Mucosa of stomach (tissue), 1 donor: Measurements from ENCODE around the gene OSBPL1A.
"Not testable (repeated sequence)": the region's sequence is repeated elsewhere in the genome, so short reads cannot be mapped to it uniquely, and the experiment has no call there.

Experiments used
- H3K27me3 ChIP-seq: one replicate; pipeline ENCODE4 v1.7.0; 2013; ENCODE audit warnings: mild to moderate bottlenecking, low read length; ENCODE audit not compliant: control insufficient read depth, insufficient read depth
- H3K36me3 ChIP-seq: one replicate; pipeline ENCODE4 v1.7.0; 2013; ENCODE audit warnings: low read length; ENCODE audit not compliant: control insufficient read depth, insufficient read depth
- H3K4me1 ChIP-seq: one replicate; pipeline ENCODE4 v1.7.0; 2013; ENCODE audit warnings: mild to moderate bottlenecking, low read length; ENCODE audit not compliant: control insufficient read depth, insufficient read depth
- H3K4me3 ChIP-seq: one replicate; pipeline ENCODE4 v1.7.0; 2013; ENCODE audit warnings: low read length
- H3K9ac ChIP-seq: one replicate; pipeline ENCODE4 v1.7.0; 2013; ENCODE audit warnings: mild to moderate bottlenecking, low read length, moderate library complexity
- H3K9me3 ChIP-seq: one replicate; pipeline ENCODE4 v1.7.0; 2013; ENCODE audit warnings: mild to moderate bottlenecking, low read length, moderate library complexity; ENCODE audit not compliant: control insufficient read depth
- donor health status: Pancreatic carcinoma.

OSBPL1A gene

DNA sequence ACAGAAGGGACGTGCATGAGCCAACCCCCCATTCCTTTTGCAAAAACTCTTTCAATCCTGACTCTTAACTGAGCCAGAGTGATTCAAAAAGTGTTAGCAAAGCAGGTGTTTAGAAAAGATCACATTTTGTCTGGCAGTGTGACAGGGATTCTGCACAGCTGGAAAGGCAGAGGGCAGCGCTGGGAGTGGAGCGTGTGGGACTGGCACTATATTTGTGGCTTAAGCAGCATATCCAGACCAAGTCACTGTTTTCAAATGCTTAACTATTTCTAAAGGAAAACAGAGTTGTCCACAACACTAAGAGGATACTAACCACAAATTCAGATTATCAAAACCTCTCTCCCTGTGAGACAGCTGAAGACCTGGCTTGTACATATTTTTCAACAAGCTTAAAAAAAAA lies 239.8 kb downstream of the OSBPL1A start:
- Histone ChIP-seq H3K9ac (no peak overlapping the region), H3K9me3 (no peaks in the 10 kb centered on the region), H3K27me3 (no peaks in the 10 kb centered on the region), H3K36me3 (peaks cover 5% of the 10 kb centered on the region), H3K4me1 (peaks cover 10% of the 10 kb centered on the region), H3K4me3 (no peak overlapping the region)

DNA sequence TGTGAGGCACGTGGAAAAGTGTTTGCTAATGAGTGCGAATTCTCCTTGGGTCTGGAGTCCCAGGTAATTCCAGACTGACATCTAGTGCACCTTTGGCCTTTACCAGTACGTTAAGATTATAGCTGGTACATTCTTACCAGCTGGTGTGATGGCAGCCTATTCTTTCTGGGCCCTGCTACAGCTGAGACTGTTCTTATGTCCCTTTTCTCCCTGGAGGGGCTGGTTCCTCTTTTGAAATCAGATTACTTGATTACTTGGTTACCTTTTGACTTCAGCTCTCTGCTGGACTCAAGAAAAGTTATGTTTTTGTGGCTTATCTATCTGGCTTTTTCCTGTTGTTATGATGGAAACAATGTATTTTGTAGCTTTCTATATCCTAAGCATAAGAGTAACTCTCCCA lies 244.2 kb downstream of the OSBPL1A start:
- Histone ChIP-seq H3K36me3 (no peaks in the 10 kb centered on the region), H3K27me3 (no peaks in the 10 kb centered on the region), H3K9me3 (no peaks in the 10 kb centered on the region), H3K9ac (no peak overlapping the region), H3K4me1 (no peaks in the 10 kb centered on the region), H3K4me3 (no peak overlapping the region)

GRCh38 chr18:24149591-24149990 lies 248.0 kb downstream of the OSBPL1A start:
- not testable (repeated sequence) for H3K36me3 ChIP-seq, H3K27me3 ChIP-seq, H3K4me1 ChIP-seq, H3K9ac ChIP-seq, H3K9me3 ChIP-seq, H3K4me3 ChIP-seq

GRCh38 chr18:24142376-24142775 lies 255.2 kb downstream of the OSBPL1A start:
- H3K9ac ChIP-seq: no peak overlapping the region
- no peaks in the 10 kb centered on the region for H3K9me3 ChIP-seq
- H3K4me1 ChIP-seq: no peaks in the 10 kb centered on the region
- no peaks in the 10 kb centered on the region for H3K27me3 ChIP-seq
- H3K36me3 ChIP-seq: no peaks in the 10 kb centered on the region
- no peak overlapping the region for H3K4me3 ChIP-seq

GRCh38 chr18:24140697-24141096 lies 256.9 kb downstream of the OSBPL1A start:
- no peaks in the 10 kb centered on the region for H3K9me3 ChIP-seq
- H3K9ac ChIP-seq: no peak overlapping the region
- no peaks in the 10 kb centered on the region for H3K36me3 ChIP-seq
- H3K4me1 ChIP-seq: no peaks in the 10 kb centered on the region
- H3K4me3 ChIP-seq: no peak overlapping the region
- H3K27me3 ChIP-seq: no peaks in the 10 kb centered on the region

DNA sequence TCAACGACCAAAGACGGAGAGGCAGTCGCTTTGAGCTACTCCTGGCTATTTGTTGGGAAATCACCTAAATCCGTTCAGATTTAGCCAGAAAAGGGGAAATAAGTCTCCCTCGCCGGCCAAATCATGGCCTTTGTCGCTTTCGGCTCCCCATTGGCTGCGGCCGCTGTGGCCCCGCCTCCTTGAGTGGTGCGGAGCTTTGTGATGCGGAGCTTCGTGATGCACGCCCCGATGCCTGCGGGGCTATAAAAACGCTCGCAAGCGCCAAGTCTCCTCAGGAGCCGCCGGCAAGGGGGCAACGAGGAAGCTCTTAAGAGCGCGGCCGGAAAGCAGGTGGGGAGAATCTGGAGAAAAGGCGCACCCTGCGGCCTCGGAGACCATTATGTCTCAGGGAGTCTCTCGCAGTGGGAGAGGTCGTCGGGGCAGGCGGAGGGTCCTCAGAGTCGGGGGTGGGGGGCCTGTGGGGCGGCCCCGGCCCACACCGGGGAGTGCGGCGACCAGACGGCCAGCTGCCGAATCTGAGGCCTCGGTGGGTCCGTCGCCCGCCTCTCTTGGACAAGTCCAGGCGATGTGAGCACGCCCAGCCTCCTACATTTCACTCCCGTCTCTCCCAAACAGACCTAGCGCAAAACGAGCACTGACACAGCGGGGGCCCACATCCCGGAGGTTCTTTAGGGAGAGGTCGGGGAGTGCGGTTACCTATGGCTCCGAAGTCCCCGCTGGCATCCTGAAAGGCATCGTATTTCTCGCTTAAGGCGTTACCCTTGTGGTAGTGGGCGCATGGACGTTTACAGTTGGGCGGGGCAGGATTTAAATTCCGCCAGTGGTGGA lies 258.6 kb downstream of the OSBPL1A start, which contains the start of gene CABYR:
CABYR (plus strand) TSS at position 274 of the 828 bp plus-strand sequence. CDS start 4,053 bp downstream, outside the sequence.
- peak within 1 kb of the TSS; percentile 49 for H3K9ac ChIP-seq

DNA sequence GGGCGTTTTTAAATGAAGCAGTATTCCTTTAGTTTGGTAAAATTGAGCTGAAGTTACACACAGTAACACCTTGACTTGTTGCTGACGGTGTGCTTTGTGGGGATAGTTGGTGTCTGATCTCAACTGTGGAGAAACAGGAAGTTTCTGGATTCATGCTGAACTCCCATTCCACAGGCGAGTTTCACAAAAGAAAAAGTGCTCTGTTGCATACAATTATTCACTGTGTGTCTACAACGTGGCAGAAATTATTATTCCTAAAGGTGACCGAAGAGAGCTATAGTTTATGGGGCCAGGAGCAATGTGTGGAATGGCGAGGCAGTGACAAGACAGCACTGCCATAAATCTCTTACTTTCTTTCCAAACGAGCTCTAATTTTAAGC lies 259.2 kb downstream of the OSBPL1A start:
- no peaks in the 10 kb centered on the region for H3K9me3 ChIP-seq
- peak overlapping the region; percentile 29 for H3K4me3 ChIP-seq
- peak overlapping the region; percentile 49 for H3K9ac ChIP-seq
- H3K27me3 ChIP-seq: no peaks in the 10 kb centered on the region
- no peaks in the 10 kb centered on the region for H3K36me3 ChIP-seq
- no peaks in the 10 kb centered on the region for H3K4me1 ChIP-seq

More for the DNA sequence above, 258.6 kb downstream of the OSBPL1A start, which contains the start of gene CABYR:
- H3K4me1 ChIP-seq: no peaks in the 10 kb centered on the region
- H3K9me3 ChIP-seq: no peaks in the 10 kb centered on the region
- no peaks in the 10 kb centered on the region for H3K36me3 ChIP-seq
- no peaks in the 10 kb centered on the region for H3K27me3 ChIP-seq
- H3K4me3 ChIP-seq: peak within 1 kb of the TSS; percentile 29

DNA sequence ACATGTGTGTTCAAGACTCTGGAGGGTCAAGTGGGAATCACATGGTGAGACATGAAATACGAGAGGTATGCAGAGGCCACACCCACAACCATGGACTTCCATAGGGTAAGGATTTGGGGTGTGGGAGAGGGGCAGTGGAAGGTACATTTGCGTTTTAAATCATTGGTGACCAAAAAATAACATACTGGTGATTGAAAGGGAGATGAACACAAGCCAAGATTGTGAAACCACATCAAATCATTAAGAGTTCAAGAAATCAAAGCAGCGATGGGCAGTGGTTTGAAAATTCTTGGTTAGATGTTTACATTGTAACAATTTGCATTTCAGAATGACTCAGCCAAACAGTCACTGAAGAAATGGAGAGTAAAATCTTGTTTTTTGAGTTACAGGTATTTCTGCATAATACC lies 260.7 kb downstream of the OSBPL1A start:
- no peak overlapping the region for H3K4me3 ChIP-seq
- no peaks in the 10 kb centered on the region for H3K4me1 ChIP-seq
- no peaks in the 10 kb centered on the region for H3K36me3 ChIP-seq
- no peaks in the 10 kb centered on the region for H3K9me3 ChIP-seq
- H3K27me3 ChIP-seq: no peaks in the 10 kb centered on the region
- no peak overlapping the region for H3K9ac ChIP-seq

GRCh38 chr18:24130494-24130893 lies 267.1 kb downstream of the OSBPL1A start:
- Histone ChIP-seq H3K27me3 (no peaks in the 10 kb centered on the region), H3K4me3 (no peak overlapping the region), H3K9me3 (no peaks in the 10 kb centered on the region), H3K9ac (no peak overlapping the region), H3K36me3 (no peaks in the 10 kb centered on the region), H3K4me1 (peaks cover 17% of the 10 kb centered on the region)

DNA sequence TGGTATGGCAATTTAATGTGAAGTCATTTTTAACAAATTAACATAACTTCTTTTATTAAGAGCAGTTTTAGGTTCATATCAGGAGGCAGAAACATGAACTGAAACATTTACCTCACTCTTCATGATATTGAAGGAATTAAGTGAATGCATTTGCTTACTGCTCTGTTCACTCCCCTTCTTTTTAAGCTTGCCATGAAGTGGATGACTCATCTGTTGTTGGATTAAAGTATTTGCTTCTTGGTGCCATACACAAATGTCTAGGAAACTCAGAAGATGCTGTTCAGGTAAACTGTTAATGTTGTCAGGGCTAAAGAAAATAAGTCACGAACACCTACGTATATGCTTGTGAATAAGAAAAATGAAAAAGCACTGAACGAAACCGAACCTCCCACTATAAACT lies 268.9 kb downstream of the OSBPL1A start:
- peaks cover 17% of the 10 kb centered on the region for H3K4me1 ChIP-seq
- no peak overlapping the region for H3K9ac ChIP-seq
- no peaks in the 10 kb centered on the region for H3K36me3 ChIP-seq
- no peaks in the 10 kb centered on the region for H3K27me3 ChIP-seq
- no peak overlapping the region for H3K4me3 ChIP-seq
- no peaks in the 10 kb centered on the region for H3K9me3 ChIP-seq

- Histone ChIP-seq H3K9ac (no peak overlapping the region), H3K9me3 (no peaks in the 10 kb centered on the region), H3K27me3 (no peaks in the 10 kb centered on the region), H3K36me3 (no peaks in the 10 kb centered on the region), H3K4me1 (peaks cover 17% of the 10 kb centered on the region), H3K4me3 (no peak overlapping the region)
Observed at GRCh38 chr18:24127735-24128134, 269.9 kb downstream of the OSBPL1A start.

- Histone ChIP-seq H3K4me1 (peaks cover 17% of the 10 kb centered on the region), H3K9me3 (no peaks in the 10 kb centered on the region), H3K27me3 (no peaks in the 10 kb centered on the region), H3K9ac (no peak overlapping the region), H3K36me3 (no peaks in the 10 kb centered on the region), H3K4me3 (no peak overlapping the region)
Observed at GRCh38 chr18:24126155-24126961, 271.3 kb downstream of the OSBPL1A start.
